Fibroblast of lung (primary cell): ENCODE data around the gene DICER1.

Source experiments
- EZH2 ChIP-seq: IDR thresholded peaks from 2 replicates; pipeline ENCODE4 v1.5.1; 2012; ENCODE audit warnings: low read length, control low read depth, mild to moderate bottlenecking; ENCODE audit errors: missing control alignments
- TF ChIP-seq, protein P1 (sequence below), 2 donors: IDR thresholded peaks in 1 of 2; conservative IDR thresholded peaks in 1 of 2; 1 replicate in 1 of 2; 2 replicates in 1 of 2; pipeline ENCODE4 v1.5.1; 2011 to 2012; ENCODE audit warnings: low read length in 2 of 2, control low read depth in 1 of 2, inconsistent platforms in 1 of 2, low read depth in 1 of 2, mild to moderate bottlenecking in 1 of 2

DNA sequence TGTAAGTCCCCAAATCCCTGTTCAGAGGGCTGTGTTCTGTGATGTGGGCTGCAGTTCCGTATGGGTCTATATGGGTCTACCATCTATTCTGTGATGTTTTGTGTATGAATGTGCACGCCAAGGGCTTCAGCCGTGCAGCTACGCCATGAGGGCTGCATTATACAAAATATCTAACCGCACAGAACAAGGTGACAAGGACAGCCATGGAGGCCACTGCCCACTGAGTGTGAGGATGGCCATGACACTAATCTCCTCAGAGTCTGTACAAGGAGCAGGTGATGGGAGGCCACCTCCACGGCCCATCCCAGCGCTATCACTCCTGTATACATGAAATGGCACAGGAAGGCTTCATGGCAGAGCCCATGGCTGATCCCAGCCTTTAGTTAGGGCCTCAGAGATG is 102.0 kb downstream of the DICER1 start:
- no peak for TF ChIP-seq EZH2
- TF ChIP-seq, protein P1, sequence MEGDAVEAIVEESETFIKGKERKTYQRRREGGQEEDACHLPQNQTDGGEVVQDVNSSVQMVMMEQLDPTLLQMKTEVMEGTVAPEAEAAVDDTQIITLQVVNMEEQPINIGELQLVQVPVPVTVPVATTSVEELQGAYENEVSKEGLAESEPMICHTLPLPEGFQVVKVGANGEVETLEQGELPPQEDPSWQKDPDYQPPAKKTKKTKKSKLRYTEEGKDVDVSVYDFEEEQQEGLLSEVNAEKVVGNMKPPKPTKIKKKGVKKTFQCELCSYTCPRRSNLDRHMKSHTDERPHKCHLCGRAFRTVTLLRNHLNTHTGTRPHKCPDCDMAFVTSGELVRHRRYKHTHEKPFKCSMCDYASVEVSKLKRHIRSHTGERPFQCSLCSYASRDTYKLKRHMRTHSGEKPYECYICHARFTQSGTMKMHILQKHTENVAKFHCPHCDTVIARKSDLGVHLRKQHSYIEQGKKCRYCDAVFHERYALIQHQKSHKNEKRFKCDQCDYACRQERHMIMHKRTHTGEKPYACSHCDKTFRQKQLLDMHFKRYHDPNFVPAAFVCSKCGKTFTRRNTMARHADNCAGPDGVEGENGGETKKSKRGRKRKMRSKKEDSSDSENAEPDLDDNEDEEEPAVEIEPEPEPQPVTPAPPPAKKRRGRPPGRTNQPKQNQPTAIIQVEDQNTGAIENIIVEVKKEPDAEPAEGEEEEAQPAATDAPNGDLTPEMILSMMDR (conservative IDR thresholded peaks at IDR 0.05 in 1 of 2, IDR thresholded peaks at IDR 0.05 in 1 of 2; ENCODE audit: low read depth in 1 of 2, low read length in 2 of 2): no peak
